ENCODE measurements around the gene TM7SF2. TPM values are rescaled to one million over a fixed set of nuclear protein-coding genes. Genes with fewer than 3 reads are reported as not detected.

Gene TM7SF2
- polyA plus RNA-seq, 3 donors: 1.8 to 4.5 (median 1.8) TPM

GRCh38 chr11:65085446-65085845 is 26.2 kb upstream of the TM7SF2 start:
- Histone ChIP-seq H3K27ac (ENCODE audit: low read depth in 1 of 2, low read length in 2 of 2) (peak overlapping the region; percentile 73 to 92), H3K36me3 (replicated peaks in 1 of 2; ENCODE audit: control insufficient read depth in 1 of 2, insufficient read depth in 2 of 2, low read length in 2 of 2) (peaks cover 33 to 48% of the 10 kb centered on the region in 2 donors), H3K79me2 (ENCODE audit: insufficient read depth, low read length) (peaks cover 47% of the 10 kb centered on the region), H3K9me3 (replicated peaks in 1 of 2; ENCODE audit: control insufficient read depth in 1 of 2, insufficient read depth in 1 of 2, low read length in 2 of 2) (no peaks in the 10 kb centered on the region), H3K27me3 (ENCODE audit: control insufficient read depth in 2 of 2, insufficient read depth in 2 of 2, low read length in 2 of 2) (no peaks in the 10 kb centered on the region), H3K4me3 (replicated peaks in 1 of 3; ENCODE audit: low read depth in 2 of 3, low read length in 3 of 3) (peak overlapping the region in 1 of 3 experiments; percentile 95), H3K4me1 (ENCODE audit: control insufficient read depth in 1 of 2, insufficient read depth in 2 of 2, low read length in 2 of 2) (peaks cover 32 to 42% of the 10 kb centered on the region in 2 donors), H3K4me2 (replicated peaks; ENCODE audit: extremely low read depth, low read length, poor library complexity, severe bottlenecking) (no peak overlapping the region), H3K9ac (ENCODE audit: insufficient read depth, low read length, poor library complexity, severe bottlenecking) (no peak overlapping the region), H4K20me1 (ENCODE audit: insufficient read depth, low read length) (no peaks in the 10 kb centered on the region), H2AFZ (ENCODE audit: insufficient read depth, low read depth, low read length, poor library complexity, severe bottlenecking) (no peak overlapping the region)
- no peak for DNase-seq
- H3K27ac Mint-ChIP-seq: peak overlapping the region in 6 of 7 donors; percentile 47 to 98 (median 94)
- no peaks in the 10 kb centered on the region for H3K27me3 Mint-ChIP-seq (ENCODE audit: low read depth in 3 of 3)
- peak overlapping the region; percentile 88 to 95 for H3K4me3 Mint-ChIP-seq
- 86% methylated on average over 4 of the region's 4 CpGs for WGBS (ENCODE audit: insufficient coverage)
- TF ChIP-seq CTCF (IDR thresholded peaks at IDR 0.05): no peak
- peaks cover 0 to 2% (median 0%) of the 10 kb centered on the region in 7 donors for H3K9me3 Mint-ChIP-seq
- peaks cover 42% of the 10 kb centered on the region for H3K4me1 Mint-ChIP-seq
- intact Hi-C loops (cut with micrococcal nuclease): loop anchor here (2.0 to 5.0 kb wide), 2 partner anchors 37 to 53 kb away; partner anchors contain the start of genes FAU (in 2 of the 2) and MRPL49 (in 2 of the 2)
- peaks cover 43 to 55% of the 10 kb centered on the region in 2 donors for H3K36me3 Mint-ChIP-seq

GRCh38 chr11:65086809-65087208 is 24.9 kb upstream of the TM7SF2 start:
- H3K36me3 Mint-ChIP-seq: peaks cover 43 to 54% of the 10 kb centered on the region in 2 donors
- no peak for DNase-seq

More at GRCh38 chr11:65086809-65087208, 24.9 kb upstream of the TM7SF2 start:
- no peak overlapping the region for H3K4me2 ChIP-seq (replicated peaks; ENCODE audit: extremely low read depth, low read length, poor library complexity, severe bottlenecking)
- peaks cover 33 to 48% of the 10 kb centered on the region in 2 donors for H3K36me3 ChIP-seq (replicated peaks in 1 of 2; ENCODE audit: control insufficient read depth in 1 of 2, insufficient read depth in 2 of 2, low read length in 2 of 2)
- TF ChIP-seq CTCF (IDR thresholded peaks at IDR 0.05): no peak
- Mint-ChIP-seq H3K4me3 (no peak overlapping the region), H3K27me3 (ENCODE audit: low read depth in 3 of 3) (no peaks in the 10 kb centered on the region), H3K4me1 (peaks cover 29% of the 10 kb centered on the region), H3K27ac (no peak overlapping the region), H3K9me3 (peaks cover 0 to 2% (median 0%) of the 10 kb centered on the region in 7 donors)
- peaks cover 19 to 28% of the 10 kb centered on the region in 2 donors for H3K4me1 ChIP-seq (ENCODE audit: control insufficient read depth in 1 of 2, insufficient read depth in 2 of 2, low read length in 2 of 2)
- no peaks in the 10 kb centered on the region for H4K20me1 ChIP-seq (ENCODE audit: insufficient read depth, low read length)
- WGBS (ENCODE audit: insufficient coverage): 96% methylated on average over 5 of the region's 9 CpGs
- intact Hi-C loops (cut with micrococcal nuclease): loop anchor here in 1 of 2 donors (5.0 kb wide), 1 partner anchor 55 kb away; no protein-coding TSS in a partner anchor
- no peaks in the 10 kb centered on the region for H3K9me3 ChIP-seq (replicated peaks in 1 of 2; ENCODE audit: control insufficient read depth in 1 of 2, insufficient read depth in 1 of 2, low read length in 2 of 2)
- no peak overlapping the region for H3K4me3 ChIP-seq (replicated peaks in 1 of 3; ENCODE audit: low read depth in 2 of 3, low read length in 3 of 3)
- peaks cover 38% of the 10 kb centered on the region for H3K79me2 ChIP-seq (ENCODE audit: insufficient read depth, low read length)
- no peaks in the 10 kb centered on the region for H3K27me3 ChIP-seq (ENCODE audit: control insufficient read depth in 2 of 2, insufficient read depth in 2 of 2, low read length in 2 of 2)
- H3K27ac ChIP-seq (ENCODE audit: low read depth in 1 of 2, low read length in 2 of 2): no peak overlapping the region
- no peak overlapping the region for H2AFZ ChIP-seq (ENCODE audit: insufficient read depth, low read depth, low read length, poor library complexity, severe bottlenecking)
- no peak overlapping the region for H3K9ac ChIP-seq (ENCODE audit: insufficient read depth, low read length, poor library complexity, severe bottlenecking)
